HEK293 (cell line): Measurements from ENCODE around the gene FXYD6.

Source experiments
- CTCF ChIA-PET: fragments of 350-600 bp; formaldehyde crosslinking; extraction: SDS; loops from one replicate; lab custom pipeline; 2021; ENCODE audit warnings: antibody characterized with exemption; lab: Yijun Ruan, JAX
- POLR2A ChIA-PET: fragments of 300-600 bp; formaldehyde crosslinking; extraction: SDS; loops from one replicate; lab custom pipeline; 2020; ENCODE audit warnings: antibody characterized with exemption, inconsistent platforms; lab: Yijun Ruan, JAX
- H3K27ac ChIP-seq: fragments of 200-500 bp; sonication (Bioruptor generic); 2 replicates; pipeline ENCODE4 v1.5.1; 2014; ENCODE audit warnings: low read depth, low read length, control low read depth, inconsistent platforms; ENCODE audit errors: extremely low read depth
- H3K36me3 ChIP-seq, 2 experiments: fragments of 200-500 bp in 1 of 2; sonication (Bioruptor generic) in 1 of 2; 1 replicate in 1 of 2; 2 replicates in 1 of 2; pipeline ENCODE4 v1.5.1; 2014 to 2017; ENCODE audit warnings: inconsistent platforms in 2 of 2, low read length in 2 of 2; ENCODE audit not compliant: control insufficient read depth in 2 of 2, insufficient read depth in 1 of 2
- H3K4me1 ChIP-seq: fragments of 200-500 bp; sonication (Bioruptor generic); 2 replicates; pipeline ENCODE4 v1.5.1; 2014; ENCODE audit warnings: mild to moderate bottlenecking, low read length, inconsistent platforms; ENCODE audit not compliant: control insufficient read depth, insufficient read depth
- H3K4me3 ChIP-seq: 2 replicates; pipeline ENCODE4 v1.5.1; 2011; ENCODE audit warnings: low read depth, mild to moderate bottlenecking, control low read depth, low read length, moderate library complexity
- H3K9me3 ChIP-seq: fragments of 200-500 bp; sonication (Bioruptor generic); 2 replicates; pipeline ENCODE4 v1.5.1; 2014; ENCODE audit warnings: low read depth, low read length, inconsistent platforms; ENCODE audit not compliant: control insufficient read depth, insufficient read depth
- BCL11B ChIP-seq: fragments of 450-650 bp; formaldehyde crosslinking; IDR thresholded peaks from 2 replicates; pipeline ENCODE4 v1.5.1; 2016; ENCODE audit warnings: low read depth, missing biosample characterization, missing genetic modification characterization
- BCL6B ChIP-seq: fragments of 450-650 bp; formaldehyde crosslinking; IDR thresholded peaks from 2 replicates; pipeline ENCODE4 v1.5.1; 2017; ENCODE audit warnings: missing biosample characterization, missing genetic modification characterization
- ELK4 ChIP-seq: IDR thresholded peaks from 2 replicates; pipeline ENCODE4 v1.6.1; 2011; ENCODE audit warnings: mild to moderate bottlenecking, low read depth, low read length, borderline replicate concordance
- HOXA7 ChIP-seq: sonication (generic); formaldehyde crosslinking; IDR thresholded peaks from 2 replicates; pipeline ENCODE4 v1.8.1; 2022; ENCODE audit warnings: missing genetic modification reagents, borderline replicate concordance
- IKZF3 ChIP-seq: fragments of 450-650 bp; IDR thresholded peaks from 2 replicates; pipeline ENCODE4 v1.5.0; 2018; ENCODE audit warnings: missing biosample characterization, mild to moderate bottlenecking, missing genetic modification characterization, moderate library complexity
- KLF17 ChIP-seq: fragments of 450-650 bp; formaldehyde crosslinking; IDR thresholded peaks from 2 replicates; pipeline ENCODE4 v1.5.1; 2016; ENCODE audit warnings: missing biosample characterization, missing genetic modification characterization
- SCRT2 ChIP-seq: fragments of 450-650 bp; formaldehyde crosslinking; IDR thresholded peaks from 2 replicates; pipeline ENCODE4 v1.5.1; 2016; ENCODE audit warnings: missing biosample characterization, missing genetic modification characterization
- SP3 ChIP-seq: fragments of 450-650 bp; formaldehyde crosslinking; IDR thresholded peaks from 2 replicates; pipeline ENCODE4 v1.5.1; 2016; ENCODE audit warnings: missing biosample characterization, missing genetic modification characterization
- YY2 ChIP-seq: fragments of 450-650 bp; formaldehyde crosslinking; IDR thresholded peaks from 2 replicates; pipeline ENCODE4 v1.5.1; 2016; ENCODE audit warnings: missing biosample characterization, missing genetic modification characterization
- ZBTB17 ChIP-seq: fragments of 450-650 bp; formaldehyde crosslinking; IDR thresholded peaks from 2 replicates; pipeline ENCODE4 v1.5.1; 2016; ENCODE audit warnings: missing biosample characterization, missing genetic modification characterization
- ZNF112 ChIP-seq: fragments of 450-650 bp; formaldehyde crosslinking; IDR thresholded peaks from 2 replicates; pipeline ENCODE4 v1.5.0; 2017; ENCODE audit warnings: missing biosample characterization, missing genetic modification characterization
- ZNF121 ChIP-seq: fragments of 450-650 bp; formaldehyde crosslinking; IDR thresholded peaks from 2 replicates; pipeline ENCODE4 v1.5.1; 2016; ENCODE audit warnings: missing biosample characterization, missing genetic modification characterization
- ZNF280D ChIP-seq: fragments of 450-650 bp; formaldehyde crosslinking; IDR thresholded peaks from 2 replicates; pipeline ENCODE4 v1.5.1; 2016; ENCODE audit warnings: missing biosample characterization, missing genetic modification characterization
- ZNF341 ChIP-seq: fragments of 450-650 bp; formaldehyde crosslinking; IDR thresholded peaks from 2 replicates; pipeline ENCODE4; 2016; ENCODE audit warnings: low read depth, missing biosample characterization, missing genetic modification characterization
- ZNF398 ChIP-seq: fragments of 450-650 bp; formaldehyde crosslinking; IDR thresholded peaks from 2 replicates; pipeline ENCODE4 v1.5.1; 2017; ENCODE audit warnings: missing biosample characterization, missing genetic modification characterization
- ZNF449 ChIP-seq: fragments of 450-650 bp; formaldehyde crosslinking; IDR thresholded peaks from 2 replicates; pipeline ENCODE4 v1.5.1; 2017; ENCODE audit warnings: missing biosample characterization, mild to moderate bottlenecking, missing genetic modification characterization, moderate library complexity
- ZNF48 ChIP-seq: fragments of 450-650 bp; formaldehyde crosslinking; IDR thresholded peaks from 2 replicates; pipeline ENCODE4 v1.5.1; 2016; ENCODE audit warnings: missing biosample characterization, missing genetic modification characterization
- ZNF645 ChIP-seq: fragments of 450-650 bp; formaldehyde crosslinking; IDR thresholded peaks from 2 replicates; pipeline ENCODE4; 2016; ENCODE audit warnings: missing biosample characterization, missing genetic modification characterization
- ZNF701 ChIP-seq: fragments of 450-650 bp; formaldehyde crosslinking; IDR thresholded peaks from 2 replicates; pipeline ENCODE4 v1.5.1; 2016; ENCODE audit warnings: missing biosample characterization, missing genetic modification characterization
- ZNF792 ChIP-seq: fragments of 450-650 bp; formaldehyde crosslinking; IDR thresholded peaks from 2 replicates; pipeline ENCODE4 v1.5.1; 2016; ENCODE audit warnings: missing biosample characterization, missing genetic modification characterization
- ZNF837 ChIP-seq: fragments of 450-650 bp; formaldehyde crosslinking; IDR thresholded peaks from 2 replicates; pipeline ENCODE4 v1.5.1; 2016; ENCODE audit warnings: missing biosample characterization, missing genetic modification characterization

Gene FXYD6

GRCh38 chr11:117830674-117831351 lies 45.6 kb downstream of the FXYD6 start:
- H3K27ac ChIP-seq, result no peak overlapping the region
- CTCF ChIA-PET, result interaction anchor here (0.6 to 10.2 kb wide), 3 partner anchors 13 to 521 kb away, joined by 3 to 78 read pairs (median 3); no protein-coding TSS in a partner anchor
- POLR2A ChIA-PET, result no interaction called here

GRCh38 chr11:117830072-117830471 lies 46.4 kb downstream of the FXYD6 start:
- Histone ChIP-seq H3K36me3 (no peaks in the 10 kb centered on the region), H3K27ac (no peak overlapping the region), H3K9me3 (no peaks in the 10 kb centered on the region), H3K4me1 (no peaks in the 10 kb centered on the region), H3K4me3 (no peak overlapping the region)
- ChIA-PET CTCF (interaction anchor here (0.7 to 10.2 kb wide), 2 partner anchors 12 to 521 kb away, joined by 3 to 78 read pairs; no protein-coding TSS in a partner anchor), POLR2A (no interaction called here)
- TF ChIP-seq ZNF280D, result no peak
- no peak for TF ChIP-seq ZNF792
- no peak for TF ChIP-seq ZNF645 (tag by site-specific recombination)
- no peak for TF ChIP-seq ZNF112
- no peak for TF ChIP-seq ZNF449 (tag by site-specific recombination)
- TF ChIP-seq BCL6B (tag by site-specific recombination), result no peak
- TF ChIP-seq BCL11B, result no peak
- TF ChIP-seq ZNF121 (tag by site-specific recombination), result no peak
- TF ChIP-seq SP3 (tag by site-specific recombination), result no peak
- no peak for TF ChIP-seq YY2 (tag by site-specific recombination)

More at GRCh38 chr11:117830674-117831351, 45.6 kb downstream of the FXYD6 start:
- TF ChIP-seq ZNF341 (tag by site-specific recombination) (no peak), ZBTB17 (tag by site-specific recombination) (no peak), KLF17 (tag by site-specific recombination) (no peak), ELK4 (no peak), HOXA7 (no peak), ZNF837 (no peak), SCRT2 (tag by site-specific recombination) (0 out of 2 replicates have a peak, but pooled peaks have one; percentile 24), ZNF48 (tag by site-specific recombination) (no peak), ZNF701 (tag by site-specific recombination) (no peak), ZNF398 (peak; percentile 39; the same call in 1 of the 2 replicates), IKZF3 (tag by site-specific recombination) (no peak)
- H3K4me1 ChIP-seq, result no peaks in the 10 kb centered on the region
- H3K36me3 ChIP-seq, result no peaks in the 10 kb centered on the region
- H3K9me3 ChIP-seq, result no peaks in the 10 kb centered on the region
- no peak overlapping the region for H3K4me3 ChIP-seq
